Kidney epithelial cell (primary cell): ENCODE results near the gene RUNX1. TPM values are rescaled to one million over a fixed set of nuclear protein-coding genes. Genes with fewer than 3 reads are reported as not detected.

Experiments
- DNase-seq: peaks from one replicate; pipeline ENCODE4 v3.0.0-alpha.2; 2010; ENCODE audit warnings: low read depth
- H3K27me3 ChIP-seq: 2 replicates; pipeline ENCODE4 v1.6.0; 2011; ENCODE audit warnings: low read length; ENCODE audit not compliant: control insufficient read depth, insufficient read depth
- H3K36me3 ChIP-seq: 2 replicates; pipeline ENCODE4 v1.5.1; 2011; ENCODE audit warnings: low read length; ENCODE audit not compliant: control insufficient read depth, insufficient read depth
- H3K4me3 ChIP-seq: 2 replicates; pipeline ENCODE4 v1.5.1; 2011; ENCODE audit warnings: low read depth, mild to moderate bottlenecking, control low read depth, low read length
- CTCF ChIP-seq: IDR thresholded peaks from 2 replicates; pipeline ENCODE4 v1.5.1; 2011; ENCODE audit warnings: mild to moderate bottlenecking, moderate library complexity, low read length, control low read depth, inconsistent platforms; ENCODE audit not compliant: insufficient read depth, poor library complexity, severe bottlenecking
- total RNA-seq: library from RNA; depleted of rRNA; stranded (reverse); fragments of >200 nt; gene quantifications from 2 replicates; pipeline ENCODE4 v1.2.3, GENCODE V29; 2015

The RUNX1 gene
- total RNA-seq, 1 donor from 2014 or later = 43.0 TPM

- Histone ChIP-seq H3K36me3 (no peaks in the 10 kb centered on the region), H3K4me3 (no peak overlapping the region), H3K27me3 (no peaks in the 10 kb centered on the region)
- DNase-seq = no peak
- no peak for TF ChIP-seq CTCF
Measured at GRCh38 chr21:34926803-34927467, 122.2 kb downstream of the RUNX1 start.

GRCh38 chr21:34925597-34925996 lies 123.5 kb downstream of the RUNX1 start:
- no peak for TF ChIP-seq CTCF

GRCh38 chr21:34924771-34925419 lies 124.2 kb downstream of the RUNX1 start:
- Histone ChIP-seq H3K27me3 (no peaks in the 10 kb centered on the region), H3K36me3 (no peaks in the 10 kb centered on the region), H3K4me3 (no peak overlapping the region)
- DNase-seq = no peak
- no peak for TF ChIP-seq CTCF

More at GRCh38 chr21:34925597-34925996, 123.5 kb downstream of the RUNX1 start:
- no peak for DNase-seq
- H3K36me3 ChIP-seq = no peaks in the 10 kb centered on the region
- no peaks in the 10 kb centered on the region for H3K27me3 ChIP-seq
- H3K4me3 ChIP-seq = no peak overlapping the region

- H3K4me3 ChIP-seq = no peak overlapping the region
- no peak for DNase-seq
- H3K27me3 ChIP-seq = no peaks in the 10 kb centered on the region
- no peak for TF ChIP-seq CTCF
- no peaks in the 10 kb centered on the region for H3K36me3 ChIP-seq
Measured at GRCh38 chr21:34924194-34924593, 124.9 kb downstream of the RUNX1 start.

DNA sequence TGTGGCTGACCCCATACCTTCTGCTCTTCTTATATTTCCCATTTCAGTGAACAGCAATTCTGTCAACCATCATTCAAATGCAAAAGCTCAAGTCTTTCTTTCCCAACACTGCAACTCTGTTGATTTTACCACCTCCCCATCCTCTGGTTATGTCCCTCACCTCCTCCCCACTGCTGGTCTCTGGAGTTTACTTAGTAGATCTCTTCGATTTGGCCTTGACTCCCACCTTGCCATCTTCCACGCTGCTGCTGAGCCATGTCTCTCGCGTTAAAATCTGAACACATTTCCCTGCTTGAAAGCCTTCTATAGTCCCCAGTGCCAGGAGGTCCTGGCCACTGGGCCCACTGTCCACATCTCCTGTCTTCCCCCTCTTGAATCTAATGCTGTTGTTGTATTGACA lies 125.5 kb downstream of the RUNX1 start:
- no peak for TF ChIP-seq CTCF
- Histone ChIP-seq H3K4me3 (no peak overlapping the region), H3K27me3 (no peaks in the 10 kb centered on the region), H3K36me3 (no peaks in the 10 kb centered on the region)
- no peak for DNase-seq
